B cell (primary cell): ENCODE measurements around the gene TAS2R14. TPM values are rescaled to one million over a fixed set of nuclear protein-coding genes. Genes with fewer than 3 reads are reported as not detected.

ENCODE experiments used
- ATAC-seq: fragments of 200-7000 bp; cut with Tn5 transposase; one replicate; pipeline ENCODE4 v1.10.0; 2021; ENCODE audit warnings: low read depth, mild to moderate bottlenecking, moderate number of reproducible peaks, moderate library complexity
- CTCF ChIA-PET: fragments of 350-600 bp; sonication (Branson Sonifier 250); formaldehyde crosslinking; loops from one replicate; lab custom pipeline; 2021; ENCODE audit warnings: antibody characterized with exemption, inconsistent platforms; lab: Charles Lee
- POLR2A ChIA-PET: fragments of 350-600 bp; sonication (Branson Sonifier 250); formaldehyde crosslinking; loops from one replicate; lab custom pipeline; 2021; ENCODE audit warnings: antibody characterized with exemption; lab: Charles Lee
- DNase-seq: peaks from one replicate; pipeline ENCODE4 v3.0.0; 2013
- H2AFZ ChIP-seq: 2 replicates; pipeline ENCODE4 v1.6.1; 2012; ENCODE audit warnings: mild to moderate bottlenecking, low read depth, low read length; ENCODE audit not compliant: insufficient read depth, poor library complexity, severe bottlenecking
- H3K27ac ChIP-seq, 2 donors: 1 replicate in 1 of 2; 2 replicates in 1 of 2; pipeline ENCODE4 v1.5.1; 2012 to 2013; ENCODE audit warnings: low read length in 2 of 2, mild to moderate bottlenecking in 2 of 2, moderate library complexity in 1 of 2
- H3K27me3 ChIP-seq, 4 experiments: fragments of 200-600 bp in 1 of 4; sonication (generic) in 1 of 4; replicated peaks in 1 of 4; 1 replicate in 2 of 4; 2 replicates in 2 of 4; pipeline versions ENCODE4 v1.6.1 to v1.7.0; 2013 to 2016; ENCODE audit warnings: low read length in 3 of 4, mild to moderate bottlenecking in 2 of 4, mixed read lengths in 1 of 4, moderate library complexity in 1 of 4; ENCODE audit not compliant: insufficient read depth in 4 of 4, control insufficient read depth in 3 of 4; ENCODE audit errors: control extremely low read depth in 1 of 4
- H3K36me3 ChIP-seq, 2 experiments: replicated peaks in 1 of 2; 1 replicate in 1 of 2; 2 replicates in 1 of 2; pipeline versions ENCODE4 v1.6.1 to v1.7.1; 2013; ENCODE audit warnings: low read length in 1 of 2; ENCODE audit not compliant: insufficient read depth in 2 of 2, control insufficient read depth in 1 of 2; ENCODE audit errors: control extremely low read depth in 1 of 2, extremely low read depth in 1 of 2
- H3K4me1 ChIP-seq, 2 donors: fragments of 200-600 bp in 1 of 2; sonication (generic) in 1 of 2; 1 replicate in 1 of 2; 2 replicates in 1 of 2; pipeline versions ENCODE4 v1.5.1 to v1.6.1; 2013 to 2017; ENCODE audit warnings: low read length in 2 of 2; ENCODE audit not compliant: control insufficient read depth in 2 of 2, insufficient read depth in 2 of 2
- H3K4me2 ChIP-seq: replicated peaks from 2 replicates; pipeline ENCODE3; 2012; ENCODE audit warnings: mild to moderate bottlenecking, low read depth, low read length; ENCODE audit not compliant: poor library complexity, severe bottlenecking
- H3K4me3 ChIP-seq, 5 experiments: fragments of 200-600 bp in 1 of 5; sonication (generic) in 1 of 5; 1 replicate in 3 of 5; 2 replicates in 2 of 5; pipeline versions ENCODE4 v1.5.1 to v1.7.0; 2011 to 2016; ENCODE audit warnings: low read length in 4 of 5, mild to moderate bottlenecking in 4 of 5, low read depth in 2 of 5, control low read depth in 1 of 5, moderate library complexity in 1 of 5; ENCODE audit not compliant: insufficient read depth in 1 of 5; ENCODE audit errors: control extremely low read depth in 1 of 5, extremely low read depth in 1 of 5
- H3K79me2 ChIP-seq: fragments of 200-600 bp; sonication (generic); one replicate; pipeline ENCODE4 v1.6.0; 2016; ENCODE audit warnings: low read length; ENCODE audit not compliant: control insufficient read depth, insufficient read depth
- H3K9ac ChIP-seq: fragments of 200-600 bp; sonication (generic); 2 replicates; pipeline ENCODE4 v1.6.1; 2017; ENCODE audit warnings: mild to moderate bottlenecking, low read length, moderate library complexity
- H3K9me3 ChIP-seq, 3 donors: one replicate each; pipeline versions ENCODE4 v1.6.1 to v1.7.1; 2013; ENCODE audit warnings: low read length in 2 of 3; ENCODE audit not compliant: control insufficient read depth in 2 of 3, insufficient read depth in 1 of 3; ENCODE audit errors: control extremely low read depth in 1 of 3
- H4K20me1 ChIP-seq: 2 replicates; pipeline ENCODE4 v1.6.0; 2012; ENCODE audit warnings: mild to moderate bottlenecking, low read length; ENCODE audit not compliant: insufficient read depth, control insufficient read depth, poor library complexity, severe bottlenecking
- H3K27ac Mint-ChIP-seq: one replicate; pipeline ENCODE4 v1.8.0; 2021; ENCODE audit warnings: mixed read lengths
- H3K27me3 Mint-ChIP-seq: one replicate; pipeline ENCODE4 v1.8.0; 2021; ENCODE audit warnings: mixed read lengths
- H3K4me1 Mint-ChIP-seq: one replicate; pipeline ENCODE4 v1.8.0; 2021; ENCODE audit warnings: mixed read lengths
- H3K4me3 Mint-ChIP-seq: one replicate; pipeline ENCODE4 v1.8.0; 2021; ENCODE audit warnings: mixed read lengths
- H3K9me3 Mint-ChIP-seq: one replicate; pipeline ENCODE4 v1.8.0; 2022; ENCODE audit warnings: mixed read lengths; ENCODE audit not compliant: insufficient read depth
- CTCF ChIP-seq: fragments of 200-600 bp; IDR thresholded peaks from one replicate; pipeline ENCODE4 v1.8.0; 2022; ENCODE audit warnings: antibody characterized with exemption, mild to moderate bottlenecking
- EZH2 ChIP-seq: IDR thresholded peaks from 2 replicates; pipeline ENCODE4 v1.6.1; 2012; ENCODE audit warnings: borderline replicate concordance, low read depth, mild to moderate bottlenecking, moderate library complexity, low read length; ENCODE audit not compliant: insufficient read depth, poor library complexity, severe bottlenecking
- WGBS: methylation state at CpG from one replicate; pipeline ENCODE4 v1.1.5; 2013; ENCODE audit warnings: missing lambda C conversion rate; ENCODE audit not compliant: insufficient coverage; 5-methylcytosine and 5-hydroxymethylcytosine counted together
- intact Hi-C: fragments of 100-400 bp; cut with micrococcal nuclease; formaldehyde crosslinking; loops from one replicate; pipeline ENCODE4 v1.10.0; 2022
- polyA plus RNA-seq: library from polyadenylated mRNA; depleted of rRNA; stranded (reverse); fragments of >200 nt; gene quantifications from 2 replicates; pipeline ENCODE4 v1.2.3, GENCODE V29; 2012
- total RNA-seq, 2 donors: library from RNA; stranded (reverse); fragments of 120-200 nt in 1 of 2; gene quantifications; 1 replicate in 1 of 2; 2 replicates in 1 of 2; pipeline versions ENCODE4 v1.2.3 to v1.2.4, GENCODE V29; 2013 to 2022

TAS2R14 gene
- total and polyA plus RNA-seq, 2 donors (not counting 1 experiment from before 2014, with no cell fraction given) = 2.8 to 3.4 TPM

- 91% methylated on average over 8 of the region's 15 CpGs for WGBS
- no peaks in the 10 kb centered on the region for H3K79me2 ChIP-seq
- H3K4me3 ChIP-seq = no peak overlapping the region
- no peak overlapping the region for H3K9ac ChIP-seq
- no peak overlapping the region for H3K27ac Mint-ChIP-seq
- no peaks in the 10 kb centered on the region for H3K9me3 Mint-ChIP-seq
- H4K20me1 ChIP-seq = peaks cover under 1% of the 10 kb centered on the region
- POLR2A ChIA-PET = no interaction called here
- CTCF ChIA-PET = no interaction called here
- H3K36me3 ChIP-seq = peaks cover 0 to 2% of the 10 kb centered on the region in 2 experiments
- no peak overlapping the region for H3K4me2 ChIP-seq
- no peaks in the 10 kb centered on the region for H3K27me3 ChIP-seq
- TF ChIP-seq EZH2 (no peak), CTCF (no peak)
- no peak overlapping the region for H3K4me3 Mint-ChIP-seq
- intact Hi-C loops = no loop called here
- H3K27me3 Mint-ChIP-seq = no peaks in the 10 kb centered on the region
- H3K27ac ChIP-seq = no peak overlapping the region
- ATAC-seq = no peak
- no peak overlapping the region for H2AFZ ChIP-seq
- H3K4me1 Mint-ChIP-seq = peaks cover 3% of the 10 kb centered on the region
- no peaks in the 10 kb centered on the region for H3K9me3 ChIP-seq
- no peaks in the 10 kb centered on the region for H3K4me1 ChIP-seq
- DNase-seq = no peak
These were observed 29.8 kb upstream of the TAS2R14 start for GRCh38 chr12:10968765-10969456.

- Histone ChIP-seq H3K4me1 (no peaks in the 10 kb centered on the region), H3K4me2 (no peak overlapping the region)
- 100% methylated on average over 1 of the region's 2 CpGs for WGBS
These were observed 28.3 kb upstream of the TAS2R14 start for GRCh38 chr12:10967409-10967808.

More at GRCh38 chr12:10967409-10967808, 28.3 kb upstream of the TAS2R14 start:
- H3K27ac Mint-ChIP-seq = no peak overlapping the region
- Histone ChIP-seq H3K27ac (no peak overlapping the region), H3K9me3 (no peaks in the 10 kb centered on the region), H3K36me3 (no peaks in the 10 kb centered on the region), H3K27me3 (no peaks in the 10 kb centered on the region), H2AFZ (no peak overlapping the region), H3K9ac (no peak overlapping the region), H4K20me1 (no peaks in the 10 kb centered on the region), H3K4me3 (no peak overlapping the region), H3K79me2 (no peaks in the 10 kb centered on the region)
- ATAC-seq (no peak), DNase-seq (no peak)
- no peak overlapping the region for H3K4me3 Mint-ChIP-seq
- intact Hi-C loops = no loop called here
- H3K27me3 Mint-ChIP-seq = no peaks in the 10 kb centered on the region
- POLR2A ChIA-PET = no interaction called here
- no peaks in the 10 kb centered on the region for H3K9me3 Mint-ChIP-seq
- CTCF ChIA-PET = no interaction called here
- peaks cover 3% of the 10 kb centered on the region for H3K4me1 Mint-ChIP-seq
- TF ChIP-seq EZH2 (no peak), CTCF (no peak)
